ENCODE data around the gene HMGCR. TPM values are rescaled to one million over a fixed set of nuclear protein-coding genes. Genes with fewer than 3 reads are reported as not detected.
A peak's percentile ranks its signal among the peaks of the same experiment; 100 is the strongest.

Gene HMGCR
- total and polyA plus RNA-seq, 3 donors from 2014 or later, result 33.6 to 49.8 (median 44.8) TPM

- no peak overlapping the region for H3K27ac ChIP-seq
- intact Hi-C loops (cut with DNase I; ENCODE audit: low total_unique reads), result no loop called here
- H3K36me3 ChIP-seq (ENCODE audit: low read depth, missing control alignments), result no peaks in the 10 kb centered on the region
- no peaks in the 10 kb centered on the region for H3K9me3 ChIP-seq
- H3K27me3 ChIP-seq, result no peaks in the 10 kb centered on the region
- TF ChIP-seq POLR2A (IDR thresholded peaks at IDR 0.05) (no peak), CTCF (IDR thresholded peaks at IDR 0.05) (no peak)
- H3K4me3 ChIP-seq, result no peak overlapping the region
- no peak for DNase-seq
- 91 to 98% methylated on average over 7 of the region's 7 CpGs for WGBS, 2 donors
- peaks cover 1% of the 10 kb centered on the region for H3K4me1 ChIP-seq
Observed at GRCh38 chr5:75356719-75357118, 19.7 kb downstream of the HMGCR start.

- DNase-seq, result no peak
- no peak overlapping the region for H3K4me3 ChIP-seq
- no peaks in the 10 kb centered on the region for H3K36me3 ChIP-seq (ENCODE audit: low read depth, missing control alignments)
- H3K27me3 ChIP-seq, result no peaks in the 10 kb centered on the region
- 89 to 93% methylated on average over 3 of the region's 3 CpGs for WGBS, 2 donors
- no peak overlapping the region for H3K27ac ChIP-seq
- H3K9me3 ChIP-seq, result no peaks in the 10 kb centered on the region
- H3K4me1 ChIP-seq, result peaks cover 3% of the 10 kb centered on the region
- TF ChIP-seq CTCF (IDR thresholded peaks at IDR 0.05) (no peak), POLR2A (IDR thresholded peaks at IDR 0.05) (no peak)
- intact Hi-C loops (cut with DNase I; ENCODE audit: low total_unique reads), result no loop called here
Observed at GRCh38 chr5:75358117-75358516, 21.1 kb downstream of the HMGCR start.

GRCh38 chr5:75361310-75361709, 24.3 kb downstream of the HMGCR start:
- TF ChIP-seq POLR2A (IDR thresholded peaks at IDR 0.05) (no peak), CTCF (IDR thresholded peaks at IDR 0.05) (no peak)
- intact Hi-C loops (cut with DNase I; ENCODE audit: low total_unique reads), result no loop called here
- H3K4me3 ChIP-seq, result no peak overlapping the region
- peak; percentile 40 for DNase-seq
- no peak overlapping the region for H3K27ac ChIP-seq
- 51 to 65% methylated on average over 4 of the region's 4 CpGs for WGBS, 2 donors
- no peaks in the 10 kb centered on the region for H3K27me3 ChIP-seq
- H3K9me3 ChIP-seq, result no peaks in the 10 kb centered on the region
- no peaks in the 10 kb centered on the region for H3K36me3 ChIP-seq (ENCODE audit: low read depth, missing control alignments)
- H3K4me1 ChIP-seq, result peaks cover 3% of the 10 kb centered on the region

- intact Hi-C loops (cut with DNase I; ENCODE audit: low total_unique reads), result no loop called here
- Histone ChIP-seq H3K27me3 (no peaks in the 10 kb centered on the region), H3K4me1 (peaks cover 3% of the 10 kb centered on the region), H3K27ac (no peak overlapping the region), H3K4me3 (no peak overlapping the region), H3K36me3 (ENCODE audit: low read depth, missing control alignments) (no peaks in the 10 kb centered on the region), H3K9me3 (no peaks in the 10 kb centered on the region)
- no peak for TF ChIP-seq CTCF (IDR thresholded peaks at IDR 0.05)
- no peak for TF ChIP-seq POLR2A (IDR thresholded peaks at IDR 0.05)
- 83 to 91% methylated on average over 4 of the region's 4 CpGs for WGBS, 2 donors
- DNase-seq, result no peak
Observed at GRCh38 chr5:75362474-75362975, 25.5 kb downstream of the HMGCR start.

- 62 to 79% methylated on average over 5 of the region's 5 CpGs for WGBS, 2 donors
- TF ChIP-seq POLR2A (IDR thresholded peaks at IDR 0.05) (no peak), CTCF (IDR thresholded peaks at IDR 0.05) (no peak)
- H3K27ac ChIP-seq, result no peak overlapping the region
Observed at GRCh38 chr5:75363111-75363510, 26.1 kb downstream of the HMGCR start.

More at GRCh38 chr5:75363111-75363510, 26.1 kb downstream of the HMGCR start:
- H3K27me3 ChIP-seq, result no peaks in the 10 kb centered on the region
- H3K9me3 ChIP-seq, result no peaks in the 10 kb centered on the region
- H3K4me3 ChIP-seq, result no peak overlapping the region
- intact Hi-C loops (cut with DNase I; ENCODE audit: low total_unique reads), result no loop called here
- H3K36me3 ChIP-seq (ENCODE audit: low read depth, missing control alignments), result no peaks in the 10 kb centered on the region
- no peak for DNase-seq
- peaks cover 3% of the 10 kb centered on the region for H3K4me1 ChIP-seq

All from testis (tissue), 3 donors.